Stimulated activated CD8-positive, alpha-beta memory T cell treated with anti-CD3 and anti-CD28 coated beads, Interleukin-2, amount 100 ng/mL, for 48 hours (primary cell): ENCODE data around the gene PHF2.

Experiments used
- DNase-seq, 2 donors: peaks; one replicate each; pipeline ENCODE4 v3.0.0-alpha.2; 2020; ENCODE audit warnings: low read depth in 2 of 2

The PHF2 gene

DNA sequence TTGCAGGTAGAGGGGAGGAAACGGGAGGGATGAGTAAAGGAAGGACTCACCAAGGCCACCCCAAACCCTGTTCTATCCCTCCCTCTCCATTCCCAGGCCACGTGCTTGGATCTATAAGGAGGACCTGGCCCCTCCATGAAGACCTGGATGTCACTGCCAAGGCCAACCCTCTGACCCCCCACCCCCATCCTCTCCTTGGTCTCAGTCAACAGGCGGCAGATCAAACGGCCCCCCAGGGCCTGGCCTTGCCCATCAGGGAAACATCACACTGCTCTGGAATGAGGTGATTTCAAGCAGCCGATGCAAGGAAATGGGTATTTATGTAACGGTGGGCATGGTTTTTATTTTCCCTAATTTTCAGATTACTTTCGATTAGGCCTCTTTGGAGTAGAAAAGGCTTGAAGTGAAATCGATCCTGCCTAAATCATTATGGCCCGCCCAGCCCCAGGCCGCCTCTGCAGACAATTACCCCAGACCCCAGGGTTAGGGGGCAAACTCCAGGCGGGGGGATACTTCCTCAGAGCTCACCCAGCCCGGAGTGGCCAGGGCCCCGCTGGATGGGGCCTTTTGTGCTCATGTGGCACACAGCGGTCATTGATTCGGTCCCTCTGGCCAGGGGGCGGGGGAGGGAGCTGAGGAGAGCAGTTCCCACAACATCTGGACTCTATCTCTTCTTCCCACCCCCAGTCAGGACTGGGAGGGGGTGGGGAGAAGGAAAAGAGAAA lies 125.3 kb downstream of the PHF2 start:
- no peak for DNase-seq

GRCh38 chr9:93702261-93702660 lies 125.9 kb downstream of the PHF2 start:
- DNase-seq = no peak

GRCh38 chr9:93708289-93708986 lies 132.1 kb downstream of the PHF2 start:
- DNase-seq = no peak

DNA sequence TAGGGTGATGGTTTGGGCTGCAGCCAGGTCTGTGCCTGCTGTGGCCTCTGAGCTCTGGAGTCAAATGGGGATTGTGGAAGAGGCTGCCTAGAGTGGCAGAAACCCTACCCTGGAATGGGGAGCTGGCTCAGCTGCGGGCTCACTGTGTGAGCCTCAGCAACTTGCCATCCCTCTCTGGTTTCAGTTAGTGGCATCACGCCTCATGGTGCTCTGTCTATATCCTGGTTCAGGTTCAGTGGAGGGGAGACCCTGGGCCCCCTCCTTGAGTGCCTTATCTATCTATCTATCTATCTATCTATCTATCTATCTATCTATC lies 132.6 kb downstream of the PHF2 start:
- DNase-seq = no peak

- no peak for DNase-seq
Measured at GRCh38 chr9:93709600-93710369, 133.4 kb downstream of the PHF2 start.

- no peak for DNase-seq
Measured at GRCh38 chr9:93710370-93710723, 134.0 kb downstream of the PHF2 start.

DNA sequence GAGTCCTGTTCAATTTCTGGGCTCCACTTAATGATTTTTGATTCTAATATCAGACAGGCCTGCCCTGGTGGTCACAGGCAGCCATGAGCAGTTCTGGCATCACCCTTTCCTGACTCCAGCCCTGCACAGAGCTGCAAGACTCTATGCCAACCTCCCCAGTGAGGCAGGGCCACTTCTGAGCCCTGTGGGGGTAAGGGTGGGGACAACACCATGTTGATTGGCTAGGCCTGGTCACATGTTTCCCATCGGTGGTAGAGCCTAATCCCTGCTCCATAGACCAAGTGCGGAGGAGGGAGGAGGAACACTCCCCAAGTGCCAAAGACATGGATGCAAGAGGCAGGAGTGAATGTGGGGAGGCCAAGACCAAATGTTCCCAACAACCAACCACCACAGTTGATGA lies 134.6 kb downstream of the PHF2 start:
- no peak for DNase-seq

GRCh38 chr9:93712896-93713295 lies 136.5 kb downstream of the PHF2 start:
- no peak for DNase-seq

DNA sequence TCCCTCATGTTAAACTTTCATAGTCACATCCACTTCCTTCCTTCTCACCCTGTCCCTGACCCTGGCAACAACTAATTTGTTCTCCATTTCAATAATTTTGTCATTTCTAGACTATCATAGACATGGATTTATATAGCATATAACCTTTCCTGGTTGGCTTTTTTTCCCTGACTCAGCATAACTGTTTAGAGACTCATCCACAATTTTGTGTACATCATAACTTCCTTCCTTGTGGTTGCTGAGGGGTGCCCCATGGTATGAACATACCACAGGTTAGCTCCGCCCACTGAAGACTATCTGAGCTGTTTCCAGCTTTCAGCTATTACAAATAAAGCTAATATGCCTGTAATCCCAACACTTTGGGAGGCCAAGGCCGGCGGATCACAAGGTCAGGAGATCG lies 137.3 kb downstream of the PHF2 start:
- no peak for DNase-seq

DNA sequence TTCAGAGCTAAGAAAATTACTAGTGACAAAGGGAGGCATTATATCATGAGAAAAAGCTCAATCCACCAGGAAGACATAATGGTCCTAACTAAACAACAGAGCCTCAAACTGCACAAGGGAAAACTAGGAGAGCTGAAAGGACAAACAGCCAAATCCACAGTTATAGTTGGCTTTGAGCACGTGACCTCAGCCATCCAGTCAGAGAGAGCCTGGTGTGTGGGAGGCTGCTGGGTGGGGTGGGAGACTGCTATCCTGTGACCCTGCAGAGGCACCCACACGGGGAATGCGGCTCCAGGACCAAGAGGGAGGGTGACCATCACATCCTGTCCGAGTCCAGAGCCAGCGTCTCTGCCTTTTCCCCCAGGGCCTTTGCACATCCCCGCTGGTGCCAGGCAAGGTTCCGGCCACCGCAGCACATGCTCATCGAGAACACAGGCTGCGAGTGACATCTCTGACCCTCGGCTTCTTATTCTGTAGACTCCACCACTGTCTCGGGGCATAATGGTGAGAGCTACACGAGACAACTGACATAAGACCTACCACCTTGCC lies 145.1 kb downstream of the PHF2 start:
- DNase-seq = no peak

DNA sequence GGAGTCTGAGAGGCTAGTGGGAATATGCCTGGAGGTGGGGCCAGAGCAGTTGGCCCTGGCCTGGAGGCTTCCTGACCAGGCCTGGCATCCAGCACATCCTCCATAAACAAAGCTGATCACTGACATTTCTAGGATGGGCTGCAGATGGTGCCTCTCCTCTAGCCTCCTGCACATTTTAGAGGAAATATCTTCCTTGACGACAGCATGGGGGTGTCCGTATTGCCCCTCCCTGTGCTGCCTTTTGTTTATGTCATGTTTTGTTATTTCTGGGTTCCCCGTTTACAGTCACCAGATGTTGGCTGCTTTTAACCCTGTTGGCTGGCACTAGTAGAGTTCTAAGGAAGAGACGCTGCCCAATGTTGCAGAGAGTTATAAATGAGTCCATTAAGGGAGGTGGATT lies 148.5 kb downstream of the PHF2 start:
- no peak for DNase-seq

- DNase-seq = no peak
Measured at GRCh38 chr9:93725382-93725781, 149.0 kb downstream of the PHF2 start.

DNA sequence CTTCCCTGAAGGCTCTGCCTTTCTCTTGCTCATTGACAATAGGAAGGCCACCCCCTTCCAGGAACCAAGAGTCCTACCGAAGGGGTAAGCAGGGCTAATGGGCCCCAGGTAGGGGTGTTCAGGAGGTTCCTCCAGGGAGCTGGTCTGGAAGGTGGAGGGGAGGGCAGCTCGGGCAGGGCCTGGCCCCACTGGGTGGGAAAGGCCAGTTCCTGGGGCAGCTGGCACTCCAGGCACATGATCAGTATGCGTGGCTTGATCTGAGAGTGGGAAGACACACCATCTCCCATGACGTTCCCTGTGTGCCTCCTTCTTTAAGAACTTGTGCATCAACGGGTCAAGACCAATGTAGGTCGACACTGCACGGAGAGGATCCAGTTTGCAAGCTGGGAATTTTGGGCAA lies 149.8 kb downstream of the PHF2 start:
- no peak for DNase-seq
